ENCODE measurements around the gene ADSS1. TPM values are rescaled to one million over a fixed set of nuclear protein-coding genes. Genes with fewer than 3 reads are reported as not detected.

ADSS1 gene
- total RNA-seq, 2 donors from 2014 or later, result 86.2 to 102 TPM

DNA sequence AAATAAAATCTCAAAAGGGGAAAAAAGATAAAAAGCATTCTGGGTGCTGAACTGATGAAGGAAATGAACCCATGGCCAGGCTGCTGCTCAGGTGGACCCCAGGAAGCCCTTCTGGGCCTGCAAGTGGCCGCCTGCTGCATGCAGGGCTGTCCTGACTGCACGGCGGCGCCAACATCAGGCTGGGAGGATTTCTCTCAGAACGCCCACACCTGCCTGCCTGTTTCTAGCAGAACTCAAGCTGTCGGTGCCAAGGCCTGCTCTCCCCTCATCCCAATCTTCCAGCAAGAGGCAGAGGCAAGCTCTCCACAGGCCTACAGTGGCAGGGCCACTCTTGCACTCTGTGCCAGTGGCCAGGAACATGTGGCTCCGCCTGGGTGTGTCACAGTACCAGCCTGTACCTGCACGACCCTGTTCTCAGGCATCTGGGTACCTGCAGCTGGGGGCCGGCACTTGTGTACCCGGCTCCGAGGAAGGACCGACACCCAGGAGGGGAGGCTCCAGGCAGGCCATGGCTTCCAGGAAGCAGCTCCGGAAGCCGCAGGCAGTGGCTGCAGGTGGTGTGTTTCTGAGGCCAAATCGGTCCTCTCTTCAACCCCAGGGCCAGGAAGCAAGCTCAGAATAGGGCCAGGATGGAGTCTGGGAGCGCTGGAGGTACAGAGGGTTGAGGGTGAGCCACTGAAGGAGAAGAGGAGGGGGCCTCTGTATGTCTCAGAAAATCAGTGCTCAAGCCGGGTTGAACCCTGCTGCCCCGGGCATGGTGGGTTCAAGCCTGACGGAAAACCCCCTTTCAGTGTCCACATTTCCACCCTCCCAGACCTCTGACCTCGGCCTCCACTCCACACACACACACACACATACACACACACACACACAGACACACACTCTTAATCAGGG, 37.2 kb upstream of the ADSS1 start:
- DNase-seq (peak; percentile 24), ATAC-seq (no peak)
- intact Hi-C loops (cut with DNase I), result no loop called here

DNA sequence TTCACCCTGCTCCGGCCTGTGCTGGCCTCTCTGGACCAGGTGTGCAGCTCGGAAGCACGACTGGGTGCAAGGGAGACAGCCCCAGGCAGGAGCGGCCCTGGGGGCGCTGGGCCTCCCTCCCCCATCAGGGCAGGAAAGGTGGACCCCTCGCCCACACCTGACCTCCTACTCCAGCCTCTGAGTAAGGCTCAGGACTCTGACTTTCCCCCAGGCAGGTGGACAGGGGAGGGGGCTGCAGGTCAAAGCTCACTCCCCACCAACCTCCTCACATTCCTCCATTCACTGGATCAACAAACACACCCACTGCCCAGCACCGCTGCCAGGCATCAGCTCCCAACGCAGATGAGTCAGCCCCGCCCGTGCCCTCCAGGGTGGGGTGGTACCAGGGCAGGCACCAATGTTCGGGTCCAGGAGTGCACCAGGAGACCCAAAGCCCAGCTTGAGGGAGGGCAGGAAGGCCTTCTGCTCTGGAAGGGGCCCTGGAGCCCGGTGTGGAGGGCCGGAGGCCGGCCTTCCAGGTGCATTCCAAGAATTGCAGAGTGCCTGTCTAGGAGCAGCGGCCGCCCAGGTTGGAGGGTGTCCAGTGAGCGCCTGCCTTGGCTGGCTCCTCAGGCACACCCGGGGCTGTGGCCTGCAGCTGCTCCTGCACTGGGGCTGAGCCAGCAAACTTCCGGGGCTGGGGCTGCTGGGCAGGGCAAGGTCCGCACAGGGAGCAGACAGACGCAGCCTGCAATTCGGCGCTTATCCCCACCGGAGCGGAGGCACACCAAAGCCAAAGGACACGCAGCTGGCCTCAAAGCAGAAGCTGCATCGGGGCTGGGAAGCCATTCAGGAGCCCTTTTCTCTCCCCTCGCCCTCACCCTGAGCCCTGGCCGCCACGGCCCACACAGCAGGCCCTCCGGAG, 36.2 kb upstream of the ADSS1 start:
- DNase-seq (peak; percentile 82), ATAC-seq (peak; percentile 72 to 84)
- intact Hi-C loops (cut with DNase I), result no loop called here

DNA sequence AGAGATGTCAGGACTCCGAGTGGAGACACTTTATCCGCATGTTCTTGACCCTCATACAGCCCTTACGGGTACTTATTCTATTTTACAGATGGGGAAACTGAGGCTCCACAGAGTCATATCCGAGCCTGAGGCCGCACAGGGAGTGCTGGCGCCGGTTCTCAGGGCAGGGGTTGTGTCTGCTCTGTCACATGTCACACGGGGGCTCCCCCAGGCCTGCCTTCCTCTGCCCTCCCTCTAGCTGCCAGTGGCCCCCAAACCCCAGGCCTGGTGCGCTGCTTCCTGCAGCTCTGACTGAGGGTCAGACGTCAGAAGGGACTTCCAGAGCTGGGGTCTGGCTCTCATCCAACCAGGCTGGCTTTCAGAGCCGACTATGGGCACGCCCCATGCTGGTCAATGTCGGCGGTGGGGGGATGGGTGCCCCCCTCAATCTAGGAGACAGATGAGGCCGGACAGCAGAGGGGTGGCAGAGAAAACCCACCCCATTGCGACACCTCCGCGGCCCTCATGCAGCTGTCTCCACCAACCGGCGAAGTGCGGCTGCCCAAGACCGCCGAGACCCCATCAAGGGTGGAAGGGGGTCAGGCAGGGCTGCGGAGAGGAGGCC, 35.4 kb upstream of the ADSS1 start:
- ATAC-seq, result peak; percentile 5 to 7
- intact Hi-C loops (cut with DNase I), result no loop called here
- DNase-seq, result peak; percentile 69

DNA sequence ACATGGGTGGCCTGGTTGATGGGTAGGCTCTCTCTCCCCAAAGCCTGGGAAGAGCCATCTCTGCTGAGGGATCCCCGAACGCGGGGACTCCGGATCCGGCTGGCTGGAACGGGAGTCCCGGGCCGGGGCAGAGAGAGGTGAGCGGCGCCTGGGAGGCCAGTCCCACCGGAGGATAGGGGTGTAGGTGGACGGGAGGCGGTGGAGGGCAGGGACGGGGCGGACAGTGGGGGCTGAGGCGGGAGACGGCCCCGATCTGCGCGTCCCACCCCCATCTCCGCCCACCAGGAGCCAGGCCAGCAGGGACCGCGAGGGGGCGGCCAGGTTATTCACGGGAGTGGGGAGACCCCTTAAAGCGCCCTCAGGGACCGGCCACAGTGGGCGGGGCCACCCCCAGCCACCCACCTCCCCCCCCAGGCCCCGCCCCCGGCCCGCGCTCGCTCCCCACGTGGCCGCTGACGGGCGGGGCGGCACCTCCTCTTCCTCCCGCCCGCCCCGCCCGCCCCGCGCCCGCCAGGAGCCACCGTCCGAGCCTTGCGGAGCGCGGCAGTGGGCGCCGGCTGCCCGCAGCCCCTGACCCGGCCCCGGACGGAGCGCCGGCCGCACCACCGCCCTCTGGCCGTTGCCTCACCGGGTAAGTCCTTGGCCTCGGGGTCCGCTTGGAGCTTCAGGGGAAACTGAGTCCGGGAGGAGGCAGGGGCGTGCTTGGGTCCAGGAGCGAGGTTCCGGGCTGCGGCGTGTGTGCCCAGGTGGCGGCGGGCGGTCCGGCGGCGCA, 34.7 kb upstream of the ADSS1 start, which contains the start of gene INF2:
INF2 (plus strand) TSS at position 510 of the 772 bp plus-strand sequence. CDS start 11,748 bp downstream, outside the sequence.
- peak; percentile 73 to 82 for ATAC-seq
- peak; percentile 73 for DNase-seq
- intact Hi-C loops (cut with DNase I), result no loop called here

DNA sequence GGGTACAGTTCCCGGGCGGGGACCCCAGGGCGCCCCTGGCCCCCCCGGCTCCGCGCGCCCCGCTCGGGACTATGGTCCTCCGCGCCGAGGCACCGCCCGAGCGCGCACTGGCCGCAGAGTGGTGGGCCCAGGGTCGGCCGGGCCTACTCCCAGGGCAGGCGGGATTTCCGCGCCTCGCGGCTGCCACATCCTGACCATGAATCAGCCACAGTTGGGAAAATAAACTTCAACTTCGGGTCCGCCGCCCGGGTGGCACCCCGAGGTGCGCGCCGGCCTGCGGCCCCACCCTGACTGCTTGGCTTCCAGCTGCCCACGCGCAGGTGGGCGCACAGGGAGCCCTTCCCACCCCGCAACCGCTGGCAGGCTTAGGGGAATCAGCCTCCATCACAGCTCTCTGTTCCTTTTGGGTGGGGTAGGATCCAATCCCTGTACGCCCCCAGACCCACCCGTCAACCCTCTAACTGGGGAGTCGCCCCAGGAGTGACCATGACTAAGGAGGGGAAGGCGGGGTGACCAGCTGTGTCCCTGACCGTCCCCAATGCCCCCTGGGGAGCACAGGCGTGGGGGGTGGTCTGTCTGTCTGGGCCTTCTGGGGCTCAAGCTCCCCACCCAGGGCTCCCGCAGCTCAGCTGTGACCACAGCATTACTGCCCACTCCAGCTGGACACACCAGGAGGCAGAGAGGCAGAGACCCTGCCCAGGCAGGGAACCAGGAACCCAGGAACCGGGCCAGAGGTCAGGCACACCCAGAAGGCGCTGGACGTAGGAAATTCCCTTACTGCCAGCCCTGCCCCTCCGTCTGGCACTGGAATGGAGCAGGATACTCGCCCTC, 33.9 kb upstream of the ADSS1 start:
- no peak for DNase-seq
- intact Hi-C loops (cut with DNase I), result no loop called here
- peak; percentile 6 to 20 for ATAC-seq

DNA sequence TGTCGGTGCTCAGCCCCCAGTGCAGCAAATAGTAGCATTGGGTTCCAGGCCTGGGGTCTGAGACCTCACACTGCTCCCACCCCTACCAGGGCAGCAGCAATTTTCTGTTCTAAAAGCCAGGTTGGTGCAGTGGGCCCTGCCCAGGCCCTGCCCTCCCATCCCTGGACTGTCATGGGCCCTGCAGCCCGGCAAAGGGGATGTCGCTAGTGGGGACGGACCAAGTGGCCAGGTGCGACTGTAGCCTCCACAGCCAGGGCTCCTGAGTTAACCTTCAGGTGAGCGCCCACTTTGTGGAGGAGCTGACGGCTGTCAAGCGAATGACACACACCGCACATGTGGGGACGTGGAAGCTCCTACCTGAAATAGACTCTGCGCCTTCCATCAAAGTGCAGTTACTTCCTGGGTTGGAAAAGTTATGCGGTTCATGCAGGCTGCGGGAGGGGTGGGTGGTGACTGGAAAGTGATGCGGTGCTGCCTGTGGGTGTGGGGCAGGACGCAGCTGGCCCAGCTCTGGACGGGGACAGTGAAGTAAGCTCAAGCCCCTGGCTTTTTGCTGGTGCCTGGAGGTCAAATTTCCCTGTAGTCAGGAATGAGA, 33.1 kb upstream of the ADSS1 start:
- intact Hi-C loops (cut with DNase I), result no loop called here
- no peak for DNase-seq
- no peak for ATAC-seq

DNA sequence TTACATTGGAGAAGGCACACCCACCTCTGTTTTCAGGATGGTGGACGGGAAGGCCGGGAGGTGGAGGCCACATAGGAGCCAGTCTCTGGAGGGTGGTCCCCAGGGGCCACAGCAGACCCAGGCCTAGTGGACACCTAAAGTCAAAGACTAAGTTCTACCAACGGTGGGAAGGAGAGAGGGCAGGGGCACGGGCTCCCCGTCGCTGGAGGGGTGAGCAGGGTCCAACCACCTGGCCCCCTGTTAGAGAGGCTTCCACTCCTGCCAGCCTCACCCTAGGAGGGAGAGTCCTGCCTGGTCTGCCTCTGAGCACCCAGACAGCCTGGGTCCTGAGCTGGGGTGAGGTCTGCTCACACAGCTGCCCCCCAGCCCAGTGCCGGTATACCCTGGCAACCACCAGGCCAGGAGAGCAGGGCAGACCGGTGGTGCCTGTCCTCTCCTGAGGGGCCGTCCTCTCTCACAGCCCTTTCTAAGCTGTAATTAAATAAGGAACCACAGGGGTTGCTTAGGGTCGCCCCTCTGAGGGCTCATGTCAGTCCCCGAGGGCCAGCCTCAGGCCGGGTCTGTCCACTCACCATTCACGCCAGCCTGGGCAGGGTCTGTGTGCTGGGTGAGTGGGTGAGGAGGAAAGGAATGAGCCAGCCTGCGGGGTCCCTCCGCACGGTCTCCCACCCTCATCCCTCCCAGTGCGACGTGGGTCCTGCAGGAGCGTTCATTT, 32.3 kb upstream of the ADSS1 start:
- intact Hi-C loops (cut with DNase I), result no loop called here
- DNase-seq, result no peak
- ATAC-seq, result no peak

DNA sequence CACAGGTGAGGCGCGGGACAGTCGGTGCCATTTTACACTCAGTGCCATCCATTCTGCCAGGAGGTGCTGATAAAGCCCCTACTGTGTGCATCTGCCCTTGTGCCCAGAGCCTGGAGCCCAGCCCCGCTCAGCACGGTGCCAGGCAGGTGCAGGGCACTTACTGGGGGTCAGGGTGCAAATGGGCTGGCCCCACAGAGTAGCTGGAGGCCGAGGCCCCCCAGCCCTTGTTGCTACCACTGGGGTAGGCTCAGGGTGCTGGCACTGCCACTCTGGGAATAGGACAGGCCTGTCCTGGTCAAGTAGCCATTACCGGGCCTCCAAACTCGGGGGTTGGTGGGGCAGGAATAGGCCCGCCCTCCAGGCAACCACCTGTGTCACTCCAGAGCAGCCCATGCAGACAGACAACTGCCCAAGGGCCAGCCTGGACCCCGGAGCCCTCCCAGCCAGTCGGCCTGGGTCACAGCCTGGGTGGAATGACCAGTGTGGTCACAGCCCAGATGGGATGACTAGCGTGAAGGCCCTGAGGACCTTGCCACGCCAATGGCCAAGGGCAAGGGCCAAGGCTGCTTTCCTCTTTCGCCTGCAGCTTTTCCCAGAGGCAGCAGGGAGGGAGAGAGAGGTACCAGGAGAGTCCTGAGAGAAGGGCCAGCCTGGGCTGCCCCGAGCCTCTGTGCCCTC, 31.6 kb upstream of the ADSS1 start:
- DNase-seq, result no peak
- intact Hi-C loops (cut with DNase I), result no loop called here
- ATAC-seq, result no peak

DNA sequence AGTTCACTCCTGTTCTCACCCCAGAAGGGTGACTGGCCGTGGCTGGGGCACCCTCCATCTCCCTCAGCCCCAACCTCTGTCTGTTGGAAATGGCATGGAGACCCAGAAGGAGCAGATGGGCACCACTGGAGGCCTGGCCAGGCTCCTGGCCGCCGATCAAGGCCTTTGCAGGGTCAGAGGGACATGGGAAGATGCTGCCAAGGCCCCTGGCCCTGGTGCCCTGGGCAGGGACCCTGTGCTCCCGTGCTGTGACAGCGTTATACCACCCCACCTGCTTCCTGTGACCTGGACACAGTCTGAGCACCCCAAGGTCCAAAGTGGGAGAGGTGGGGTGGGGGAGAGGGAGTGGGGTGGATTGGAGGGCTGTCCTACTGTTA, 31.1 kb upstream of the ADSS1 start:
- intact Hi-C loops (cut with DNase I), result no loop called here
- DNase-seq (no peak), ATAC-seq (no peak)

DNA sequence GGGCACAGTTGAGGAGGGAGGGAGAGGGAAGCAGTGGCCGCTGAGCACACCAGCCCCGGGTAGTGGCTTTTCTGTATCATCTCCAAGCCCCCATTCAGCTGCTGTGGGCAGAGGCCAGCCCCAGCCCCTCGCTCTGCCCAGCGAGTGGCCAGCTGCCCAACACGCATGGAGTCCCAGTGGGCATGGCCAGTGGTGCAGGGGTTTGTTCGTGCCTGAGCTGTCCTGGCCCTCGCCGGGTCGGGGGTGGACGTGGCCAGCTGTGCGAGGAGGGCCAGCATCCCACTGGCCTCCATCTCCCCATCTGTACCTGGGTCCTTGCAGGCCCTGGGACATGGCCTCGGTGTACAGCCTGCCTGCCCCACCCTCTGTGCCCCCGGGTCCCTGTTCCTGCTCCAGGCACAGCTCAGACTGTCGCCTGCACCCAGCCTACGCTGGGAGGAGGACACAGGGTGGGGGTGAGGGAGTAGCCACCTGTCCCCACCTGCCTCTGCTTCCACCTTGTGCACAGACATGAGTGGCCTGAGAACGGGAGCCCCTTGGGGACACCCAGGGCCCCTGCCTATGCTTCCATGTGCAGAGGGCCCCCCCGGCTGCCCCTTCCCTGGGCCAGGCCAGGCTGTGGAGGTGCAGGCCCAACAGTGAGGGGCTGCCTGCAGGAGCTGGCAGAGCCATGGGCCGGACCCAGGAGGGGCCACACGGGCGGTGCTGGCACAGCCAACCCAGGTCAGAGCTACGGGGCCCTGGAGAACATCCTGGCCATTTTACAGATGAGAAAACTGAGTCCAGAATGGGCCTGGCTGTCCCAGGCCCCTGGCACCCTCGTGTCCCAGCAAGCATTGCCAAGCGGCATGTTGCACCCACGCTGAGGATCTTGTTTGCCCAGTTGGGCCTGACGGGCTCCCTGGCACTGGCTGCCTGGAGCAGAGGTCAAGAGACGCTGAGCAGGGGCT, 30.3 kb upstream of the ADSS1 start:
- DNase-seq (no peak), ATAC-seq (no peak)
- intact Hi-C loops (cut with DNase I), result no loop called here

DNA sequence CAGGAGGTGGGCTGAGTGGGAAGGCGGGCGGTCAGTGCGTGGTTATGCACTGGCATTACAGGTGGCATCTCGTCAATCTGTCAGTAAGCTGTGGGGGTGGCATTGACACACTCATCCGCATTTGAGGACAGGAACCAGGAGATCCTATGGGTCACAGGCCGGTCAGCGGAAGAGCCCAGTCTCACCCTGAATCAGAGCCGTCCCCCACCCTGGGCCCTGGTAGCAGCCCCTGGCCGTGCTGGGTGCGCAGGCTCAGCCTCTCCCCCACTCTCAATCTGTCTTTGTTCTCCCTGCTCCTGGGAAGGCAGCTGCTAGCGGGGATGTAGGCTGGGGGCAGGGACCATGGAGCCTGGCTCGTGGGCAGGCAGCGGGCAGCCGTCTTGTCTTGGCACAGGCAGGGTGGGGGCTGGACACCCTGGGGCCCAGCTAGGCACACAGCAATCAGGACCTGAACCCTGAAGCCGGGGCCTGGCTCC, 29.5 kb upstream of the ADSS1 start:
- DNase-seq (no peak), ATAC-seq (no peak)
- intact Hi-C loops (cut with DNase I), result no loop called here

DNA sequence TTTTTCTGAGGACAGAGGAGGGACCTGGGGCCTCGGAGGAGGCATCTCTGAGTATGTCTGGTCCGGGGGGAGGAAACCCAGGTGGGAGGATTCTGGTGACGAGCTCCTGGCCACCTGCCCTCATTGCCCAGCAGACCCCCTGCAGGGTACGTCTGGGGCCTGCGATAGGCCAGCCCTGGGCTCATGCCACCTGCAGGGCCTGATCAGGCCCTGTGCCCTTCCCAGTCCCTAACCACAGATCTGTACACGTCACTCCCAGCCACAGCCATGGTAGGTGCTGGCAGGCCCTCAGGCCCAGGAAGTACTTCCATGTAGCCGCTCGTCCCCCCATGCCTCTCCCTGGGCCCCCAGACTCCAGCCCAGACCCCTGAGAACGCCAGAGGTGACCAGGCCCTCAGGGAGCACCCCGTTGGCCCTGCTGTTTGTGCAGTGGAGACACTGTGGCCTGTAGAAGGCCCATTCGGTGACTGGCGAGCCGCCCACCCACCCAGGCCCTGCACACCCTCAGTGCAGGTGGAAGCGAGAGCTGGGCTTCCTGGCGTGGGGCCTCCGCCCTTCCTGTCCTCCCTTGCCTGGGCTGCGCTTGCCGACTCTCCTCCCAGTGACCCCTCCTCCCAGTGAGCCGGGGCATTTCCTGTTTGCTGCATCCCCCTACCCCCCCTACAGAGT, 28.9 kb upstream of the ADSS1 start:
- intact Hi-C loops (cut with DNase I), result no loop called here
- ATAC-seq (peak in 1 of 2 donors; percentile 1), DNase-seq (no peak)

DNA sequence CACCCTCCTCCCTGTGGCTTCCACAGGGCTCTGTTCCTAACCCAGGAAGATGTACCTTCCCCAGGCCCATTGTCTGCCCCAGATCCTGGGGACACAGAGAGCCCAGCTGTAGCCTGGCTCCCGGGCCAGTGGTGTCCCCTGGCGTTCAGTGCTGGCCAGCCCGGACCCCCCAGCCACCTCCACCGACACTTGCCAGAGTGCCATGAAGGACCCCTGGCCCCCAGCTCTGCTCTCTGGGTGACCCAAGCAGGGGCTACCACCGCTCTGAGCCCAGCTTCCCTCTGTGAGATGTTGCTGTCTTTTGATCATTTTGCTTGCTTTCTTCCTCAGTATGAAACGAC, 28.4 kb upstream of the ADSS1 start:
- no peak for DNase-seq
- intact Hi-C loops (cut with DNase I), result no loop called here
- ATAC-seq, result no peak

DNA sequence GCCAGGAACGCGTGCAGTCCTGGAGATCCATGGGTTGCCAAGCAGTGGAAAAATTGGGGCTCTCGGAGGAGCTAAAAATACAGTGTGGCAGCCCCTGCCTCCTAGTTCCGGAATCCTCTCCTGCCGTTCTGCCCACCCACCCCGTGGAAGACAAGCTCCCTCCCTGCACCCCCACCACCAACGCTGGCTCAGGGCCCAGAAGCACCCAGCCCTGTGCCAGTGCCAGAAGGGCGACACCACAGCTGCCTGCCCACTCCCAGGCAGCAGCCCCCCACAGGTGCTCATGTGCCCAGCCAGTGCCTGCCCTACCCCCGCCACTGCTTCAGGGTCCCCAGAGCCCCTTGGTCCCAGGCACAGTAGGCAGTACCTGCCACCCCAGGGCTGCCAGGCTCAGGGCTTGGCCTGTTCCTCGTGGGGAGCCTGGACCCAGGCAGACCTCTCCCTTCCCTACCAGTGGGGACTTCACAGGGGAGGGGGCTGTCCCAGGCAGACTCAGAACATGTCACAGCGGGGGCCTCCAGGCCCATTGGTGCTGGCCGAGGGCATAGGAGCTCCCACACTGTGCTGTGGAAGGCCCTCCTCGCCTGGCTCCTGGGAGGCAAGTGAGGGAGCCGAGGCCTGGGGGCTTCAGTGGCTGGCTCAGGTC, 27.2 kb upstream of the ADSS1 start:
- intact Hi-C loops (cut with DNase I), result no loop called here
- DNase-seq (no peak), ATAC-seq (no peak)
